Activated effector memory CD4-positive, alpha-beta T cell treated with Interleukin-2 at 50 U/mL for 16 hours (primary cell): ENCODE measurements around the gene RTBDN.
"Not testable (repeated sequence)": the region's sequence is repeated elsewhere in the genome, so short reads cannot be mapped to it uniquely, and the experiment has no call there.

Source experiments
- DNase-seq: peaks from one replicate; pipeline ENCODE4 v3.0.0-alpha.2; 2020

The RTBDN gene

DNA sequence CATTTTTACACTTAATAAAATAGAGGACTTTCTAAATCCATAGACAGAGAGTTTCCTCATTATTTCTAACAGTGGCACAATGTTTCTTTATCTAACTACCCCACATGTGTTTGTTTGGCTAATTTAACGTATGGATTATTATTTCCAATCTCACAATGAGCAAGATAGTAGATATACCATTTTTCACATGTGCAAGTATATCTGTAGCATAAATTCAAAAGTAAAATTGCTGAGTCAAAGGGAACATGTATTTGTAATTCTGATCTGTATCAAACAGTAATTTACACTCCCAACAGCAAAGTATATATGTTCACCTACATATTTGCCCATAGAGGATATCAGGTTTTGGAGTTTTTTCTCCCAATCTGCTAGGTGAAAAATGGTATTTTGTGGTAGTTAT lies 22.3 kb upstream of the RTBDN start:
- no peak for DNase-seq

DNA sequence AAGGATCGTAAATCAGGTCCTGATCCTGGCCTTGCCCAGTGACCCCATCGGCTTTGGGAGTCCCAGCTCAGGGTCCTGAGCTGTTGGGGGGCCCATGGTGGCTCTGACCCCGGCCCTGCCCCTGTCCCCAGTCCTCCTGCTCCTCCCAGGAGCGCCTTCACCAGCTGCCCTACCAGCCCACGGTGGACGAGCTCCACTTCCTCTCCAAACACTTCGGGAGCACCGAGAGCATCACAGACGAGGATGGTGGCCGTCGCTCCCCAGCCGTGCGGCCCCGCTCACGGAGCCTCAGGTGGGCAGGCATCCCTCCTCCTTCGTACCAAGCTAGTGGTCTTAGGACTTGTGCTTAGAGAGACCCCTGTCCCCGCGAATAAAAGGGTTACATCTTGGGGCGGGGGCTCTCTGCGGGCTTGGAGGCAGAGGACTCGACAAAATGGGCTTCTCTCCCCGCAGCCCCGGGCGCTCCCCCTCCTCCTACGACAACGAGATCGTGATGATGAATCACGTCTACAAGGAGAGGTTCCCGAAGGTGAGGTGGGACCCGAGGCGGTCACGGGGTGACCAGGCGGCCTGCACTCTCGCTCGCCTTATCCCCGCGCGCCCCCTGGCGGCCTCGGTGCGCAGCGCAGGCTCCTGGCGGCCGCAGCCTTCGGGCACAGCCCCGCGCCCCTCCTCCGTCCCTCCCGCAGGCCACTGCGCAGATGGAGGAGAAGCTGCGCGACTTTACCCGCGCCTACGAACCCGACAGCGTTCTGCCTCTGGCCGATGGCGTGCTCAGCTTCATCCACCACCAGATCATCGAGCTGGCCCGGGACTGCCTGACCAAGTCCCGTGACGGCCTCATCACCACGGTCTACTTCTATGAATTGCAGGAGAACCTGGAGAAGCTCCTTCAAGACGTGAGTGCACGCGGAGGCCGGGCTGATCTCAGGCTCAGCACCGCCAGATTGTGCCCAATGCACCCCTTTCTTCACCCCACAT lies 13.1 kb upstream of the RTBDN start:
- DNase-seq = peak; percentile 67

DNA sequence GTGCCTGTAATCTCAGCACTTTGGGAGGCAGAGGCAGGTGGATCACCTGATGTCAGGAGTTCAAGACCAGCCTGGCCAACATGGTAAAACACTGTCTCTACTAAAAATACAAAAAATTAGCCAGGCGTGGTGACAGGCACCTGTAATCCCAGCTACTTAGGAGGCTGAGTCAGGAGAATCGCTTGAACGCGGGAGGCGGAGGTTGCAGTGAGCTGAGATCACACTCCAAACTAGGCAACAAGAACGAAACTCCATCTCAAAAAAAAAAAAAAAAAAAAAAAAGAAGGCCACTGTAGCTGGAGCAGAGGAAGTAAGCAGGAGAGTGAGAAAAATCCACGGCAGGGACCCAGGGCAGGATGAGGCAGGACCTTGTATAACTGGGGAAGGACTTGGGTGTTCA lies 12.2 kb upstream of the RTBDN start:
- DNase-seq = not testable (repeated sequence)

DNA sequence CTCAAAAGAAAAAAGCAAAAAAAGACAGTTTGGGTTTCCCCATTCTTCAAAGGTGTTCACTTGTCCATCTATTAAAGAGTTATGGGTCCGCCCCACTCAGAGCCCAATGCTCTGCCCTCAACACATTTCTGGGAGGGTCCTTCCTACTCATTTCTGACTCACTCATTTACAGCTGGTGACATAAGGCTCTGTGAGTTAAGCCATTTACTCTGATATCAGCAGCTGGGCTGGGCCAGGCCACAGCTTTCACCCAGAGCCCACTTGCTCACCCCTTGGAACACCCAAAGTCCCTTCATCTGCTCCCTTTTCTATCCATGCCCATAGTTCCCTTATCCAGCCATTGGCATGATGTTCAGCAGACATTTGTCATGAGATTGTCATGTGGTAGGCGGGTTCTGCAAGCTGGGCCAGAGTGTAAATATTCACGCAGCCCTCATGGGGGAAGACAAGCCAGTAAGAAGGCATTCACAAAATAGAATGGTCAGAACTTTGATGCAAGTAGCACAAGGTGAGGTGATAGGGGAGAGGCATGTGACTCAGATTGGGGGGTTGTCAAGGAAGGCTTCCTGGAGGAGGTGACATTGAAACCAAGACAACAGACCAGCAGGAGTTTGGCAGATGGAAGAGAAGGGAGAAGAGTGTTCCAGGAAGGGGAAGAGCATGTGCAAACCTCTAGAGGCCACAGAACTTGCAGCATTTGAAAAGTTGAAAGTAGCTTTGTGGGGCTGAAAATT lies 9.8 kb upstream of the RTBDN start:
- no peak for DNase-seq

DNA sequence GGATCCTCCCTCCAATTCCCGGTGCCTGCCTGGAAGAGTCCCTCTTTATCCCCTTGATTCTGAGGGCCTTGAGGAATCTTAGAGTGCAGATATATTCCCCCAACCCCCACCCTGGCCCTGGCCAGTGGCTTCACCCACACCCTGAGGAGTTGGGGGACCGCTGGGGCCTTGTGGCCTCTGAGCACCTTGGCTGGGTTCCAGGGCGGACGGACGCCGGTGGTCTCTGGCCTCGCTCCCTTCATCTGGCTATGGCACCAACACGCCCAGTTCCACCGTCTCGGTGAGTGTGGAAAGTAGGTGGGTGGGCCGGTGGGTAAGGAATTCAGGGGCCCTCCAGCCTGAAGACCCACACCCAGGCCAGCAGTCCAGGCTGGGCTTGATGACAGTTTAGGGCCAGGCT lies 8.9 kb upstream of the RTBDN start:
- no peak for DNase-seq

DNA sequence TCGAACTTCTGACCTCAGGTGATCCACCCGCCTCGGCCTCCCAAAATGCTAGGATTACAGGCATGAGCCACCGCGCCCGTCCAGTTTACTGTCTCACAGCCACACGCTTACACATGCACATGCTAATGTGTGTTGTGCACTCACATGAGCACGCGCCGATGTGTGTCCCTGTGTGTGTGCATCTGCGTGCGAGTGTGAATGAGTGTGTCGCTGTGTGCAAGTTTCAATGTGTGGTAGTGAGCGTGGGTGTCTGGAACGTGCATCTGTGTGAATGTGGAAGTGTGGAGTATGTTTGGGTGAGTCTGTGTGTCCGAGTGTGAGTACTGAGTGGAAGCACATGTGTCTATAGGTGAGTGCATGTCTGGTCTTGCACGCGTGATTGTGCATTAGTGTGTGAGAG lies 8.1 kb upstream of the RTBDN start:
- DNase-seq = no peak

DNA sequence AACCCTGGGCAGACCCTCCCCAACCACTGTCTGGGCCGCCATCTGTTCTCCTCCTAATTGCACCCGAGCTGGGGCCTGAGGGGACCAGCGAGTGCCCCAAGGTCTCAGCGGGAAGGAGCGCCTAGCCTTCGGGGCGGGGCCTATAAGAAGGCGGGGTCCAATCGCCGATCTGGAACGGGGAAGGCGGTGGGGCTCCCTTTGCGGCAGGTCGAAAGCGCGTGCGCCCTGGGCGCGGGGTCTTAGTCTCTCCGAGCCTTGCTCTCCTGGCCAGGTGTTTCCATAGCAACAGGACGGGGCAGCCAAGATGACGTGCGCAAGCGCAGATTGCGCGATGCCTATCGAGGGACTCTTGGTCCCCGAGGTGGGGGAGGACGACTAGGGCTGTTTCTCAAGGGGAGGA lies 6.7 kb upstream of the RTBDN start:
- no peak for DNase-seq

DNA sequence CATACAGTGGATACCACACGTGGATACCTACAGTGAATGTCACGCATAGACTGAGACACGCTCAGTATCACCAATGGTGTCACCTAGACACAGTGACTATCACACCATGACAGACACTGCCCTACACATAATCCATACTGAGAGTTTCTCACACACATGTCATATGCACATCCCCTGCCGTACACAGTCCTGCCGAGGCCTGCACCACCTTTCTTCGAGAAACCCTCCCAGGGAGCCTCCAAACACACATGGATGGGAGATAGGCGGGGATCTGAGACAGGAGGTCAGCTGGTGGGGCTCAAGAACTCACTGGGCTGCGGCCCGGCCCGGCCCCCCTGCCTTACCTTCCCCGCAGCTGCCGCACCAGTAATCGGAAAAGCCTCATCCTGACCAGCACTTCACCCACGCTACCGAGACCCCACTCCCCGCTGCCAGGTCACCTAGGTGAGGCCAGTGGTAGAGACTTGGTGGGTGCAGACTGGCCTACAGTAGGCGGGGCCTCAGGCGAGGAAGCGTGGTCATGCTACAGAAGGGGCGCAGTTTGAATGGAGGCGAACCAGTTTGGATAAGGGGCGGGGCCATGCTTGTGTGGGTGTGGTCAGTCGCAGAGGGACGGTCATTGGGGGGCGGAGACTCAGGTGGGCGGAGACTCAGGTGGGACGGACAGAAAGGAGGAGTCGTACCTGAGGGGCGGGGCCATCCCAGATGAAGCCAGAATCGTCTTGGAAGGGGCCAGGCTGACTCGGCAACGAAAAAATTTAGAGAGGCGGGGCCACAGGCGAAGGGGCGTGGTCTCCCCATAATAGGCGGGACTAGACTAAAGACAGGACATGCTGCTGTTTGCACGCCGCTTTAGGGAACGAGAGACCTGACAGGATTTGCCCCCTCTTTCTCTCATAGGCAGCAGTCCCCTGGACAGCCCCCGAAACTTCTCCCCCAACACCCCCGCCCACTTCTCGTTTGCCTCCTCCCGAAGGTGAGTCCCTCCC lies 6.0 kb upstream of the RTBDN start:
- DNase-seq = no peak

DNA sequence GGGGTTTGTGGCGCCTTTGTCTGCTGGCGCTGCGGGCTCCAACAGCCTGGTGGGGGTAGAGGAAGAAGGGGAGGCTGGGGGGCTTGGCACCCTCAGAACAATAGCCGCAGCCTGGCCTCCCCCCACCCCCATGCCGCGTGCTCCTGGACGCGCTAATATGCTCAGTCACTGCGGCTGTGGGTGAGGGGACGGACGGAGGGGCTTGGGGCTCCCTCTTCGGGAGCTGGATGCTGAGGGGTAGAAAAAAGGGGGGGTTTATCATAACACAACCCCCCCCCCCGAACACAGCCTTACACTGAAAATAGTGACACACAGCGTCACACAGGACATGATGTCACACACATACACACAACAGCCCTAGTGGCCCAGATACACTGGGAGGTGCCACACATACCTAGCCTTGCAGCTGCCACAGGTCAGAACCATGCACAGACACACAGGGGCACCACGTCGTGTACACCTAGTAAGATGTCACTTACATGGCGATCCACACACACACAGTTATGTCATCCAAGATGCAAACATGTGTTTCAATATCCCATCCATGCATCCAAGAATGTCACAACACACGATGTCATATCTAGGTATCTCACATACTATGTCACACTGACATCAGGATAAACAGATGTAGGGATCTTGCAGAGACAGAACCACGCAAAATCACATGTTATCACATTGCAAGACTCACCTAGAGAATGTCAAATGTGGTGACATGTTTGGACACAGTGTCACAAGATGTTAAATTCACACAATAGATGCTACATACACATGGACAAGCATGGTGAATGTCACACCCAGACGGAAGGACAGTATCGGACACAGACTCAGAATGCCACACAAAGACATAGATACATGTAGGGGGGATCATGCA lies 4.7 kb upstream of the RTBDN start:
- no peak for DNase-seq

DNA sequence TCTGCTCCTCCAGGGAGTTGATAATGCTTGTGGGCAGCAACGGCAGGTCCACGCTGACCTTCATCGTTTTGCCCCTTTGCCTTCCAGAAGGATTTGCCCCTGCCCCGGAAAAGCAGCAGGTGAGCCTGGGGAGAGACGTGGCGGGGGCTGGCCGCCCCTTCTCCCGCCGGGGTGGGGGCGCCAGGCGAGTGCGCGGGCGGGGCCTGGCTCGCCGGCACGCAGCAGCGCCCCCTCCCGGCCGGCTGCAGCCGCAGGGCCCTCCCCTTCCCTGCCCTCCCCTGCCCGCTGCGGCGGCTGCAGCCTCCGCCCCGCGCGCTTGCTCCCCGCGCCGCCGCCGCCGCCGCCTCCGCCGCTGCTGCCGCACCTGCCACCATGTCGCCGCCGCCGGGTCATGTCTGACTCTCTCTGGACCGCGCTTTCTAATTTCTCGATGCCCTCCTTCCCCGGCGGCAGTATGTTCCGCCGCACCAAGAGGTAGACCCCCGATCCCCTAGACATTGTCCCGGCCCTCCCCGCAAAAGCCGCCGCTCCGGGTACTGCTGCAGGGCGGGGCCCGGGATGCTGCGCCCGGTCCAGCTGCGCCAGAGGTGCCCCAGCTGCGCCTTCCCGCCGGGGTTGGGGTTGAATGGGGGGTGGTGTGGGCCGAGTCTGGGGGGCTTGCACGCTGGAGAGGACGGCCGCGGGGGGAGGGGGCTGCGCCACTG lies 4.0 kb upstream of the RTBDN start, which contains the start of gene MAST1:
Gene MAST1 (plus strand): TSS at position 334 of the 704 bp plus-strand sequence. CDS start 58 bp downstream, at position 392.
- peak; percentile 29 for DNase-seq

DNA sequence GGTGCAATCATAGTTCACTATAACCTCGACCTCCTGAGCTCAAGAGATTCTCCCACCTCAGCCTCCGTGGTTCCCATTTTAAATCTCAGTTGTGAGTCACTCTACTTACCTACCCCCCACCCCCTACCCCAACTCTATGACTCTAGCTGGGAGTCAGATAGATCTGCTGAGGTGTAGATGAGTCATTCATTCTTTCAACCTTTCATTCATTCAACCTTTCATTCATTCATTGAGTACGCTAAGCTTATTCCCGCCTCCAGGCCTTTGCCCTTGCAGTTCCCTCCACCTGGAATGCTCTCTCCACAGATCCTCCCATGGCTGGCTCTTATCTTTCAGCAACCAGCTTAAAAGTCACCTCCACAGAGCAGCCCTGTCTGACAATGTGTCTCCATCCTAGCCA lies 2.8 kb upstream of the RTBDN start:
- no peak for DNase-seq

DNA sequence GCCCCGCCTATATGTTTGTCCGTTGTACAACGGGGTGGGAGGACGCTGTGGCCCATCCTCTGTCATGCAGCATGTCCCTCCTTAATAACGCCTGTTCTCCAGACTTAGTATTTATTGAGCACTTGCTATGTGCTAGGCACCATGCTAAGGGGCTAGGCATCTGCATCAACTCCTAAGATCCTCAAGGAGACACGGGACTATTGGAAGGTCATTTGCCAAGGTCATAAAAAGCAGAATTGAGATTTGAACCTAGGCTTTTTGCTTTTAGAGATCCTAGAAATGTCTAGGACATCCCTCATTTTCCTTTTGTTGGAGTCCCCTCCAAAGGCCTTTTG lies 2.1 kb upstream of the RTBDN start:
- DNase-seq = no peak

DNA sequence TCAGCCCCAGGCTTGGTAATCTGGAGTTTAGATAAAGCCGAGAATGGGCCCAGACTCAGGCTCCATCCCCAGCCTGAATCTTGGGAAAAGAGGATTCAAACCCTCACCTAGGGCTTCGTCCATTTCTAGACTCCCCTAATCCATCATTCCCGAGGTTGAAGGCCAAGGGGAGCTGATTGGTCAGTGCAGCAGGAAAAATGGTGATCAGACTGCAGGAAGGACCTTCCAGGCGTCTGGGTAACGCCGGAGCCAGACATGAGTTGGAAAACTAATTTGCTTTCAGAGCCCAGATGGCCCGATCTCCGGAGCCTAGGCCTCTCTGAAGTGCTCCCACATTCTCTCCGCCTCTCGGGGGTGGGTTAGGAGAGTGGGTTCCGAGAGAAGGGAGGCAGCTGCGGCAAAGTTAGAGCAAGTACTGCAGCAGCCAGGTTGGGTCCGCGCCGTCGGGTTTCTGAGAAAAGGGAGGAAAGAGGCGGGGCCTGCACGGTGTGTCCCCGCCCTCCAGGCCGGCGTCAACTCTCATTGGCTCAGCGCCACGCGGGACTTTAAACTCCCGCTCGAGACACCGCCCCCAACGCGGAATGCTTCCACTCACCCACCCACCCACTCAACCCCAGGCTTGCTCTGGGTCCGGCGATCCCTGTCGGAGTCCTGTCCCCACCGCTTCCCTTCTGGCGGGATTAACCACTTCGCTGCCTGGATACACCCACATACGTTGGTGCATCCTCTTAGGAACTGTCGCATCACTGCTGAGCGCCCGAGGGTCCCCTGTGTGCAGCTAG lies 788 bp upstream of the RTBDN start:
- no peak for DNase-seq

DNA sequence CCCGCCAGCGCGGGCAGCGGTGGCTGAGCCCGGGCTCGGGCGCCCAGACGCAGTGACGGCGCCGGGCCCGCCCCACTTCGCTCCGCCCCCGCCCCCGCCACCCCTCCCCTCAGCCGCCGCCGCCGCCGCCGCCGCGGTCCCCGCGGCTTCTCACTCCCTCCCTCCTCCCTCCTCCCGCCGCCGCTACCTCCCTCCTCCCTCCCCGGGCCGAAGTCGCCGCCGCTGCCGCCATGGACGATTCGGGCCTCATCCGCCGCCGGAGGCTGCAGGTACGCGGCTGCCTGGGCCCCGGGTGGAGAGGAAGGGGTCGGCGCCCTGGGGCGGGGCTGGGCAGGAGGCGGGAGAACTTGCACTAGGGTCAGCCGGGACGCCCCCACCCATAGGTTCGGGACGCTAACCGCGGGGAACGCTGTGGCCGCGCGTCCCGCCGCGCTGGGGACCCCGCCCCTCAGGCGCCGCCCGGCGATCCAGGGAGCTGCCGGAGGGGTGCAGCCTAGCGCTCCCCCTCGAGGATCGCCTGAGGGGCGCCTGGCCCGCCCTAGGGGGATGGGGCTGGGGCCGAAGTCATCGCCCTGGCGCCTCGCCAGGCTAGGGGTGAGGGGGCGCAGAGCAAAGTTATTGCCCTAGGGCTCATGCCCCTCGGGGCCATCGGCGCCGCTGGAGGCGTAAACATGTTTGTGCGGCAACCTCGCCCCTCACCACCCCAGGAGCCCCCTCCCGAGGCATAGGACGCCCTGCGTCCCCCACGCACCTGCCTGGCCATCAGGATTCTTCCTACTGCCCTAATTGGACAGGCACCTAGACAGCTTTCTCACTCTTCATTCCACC lies 427 bp downstream of the RTBDN start:
- DNase-seq = no peak

DNA sequence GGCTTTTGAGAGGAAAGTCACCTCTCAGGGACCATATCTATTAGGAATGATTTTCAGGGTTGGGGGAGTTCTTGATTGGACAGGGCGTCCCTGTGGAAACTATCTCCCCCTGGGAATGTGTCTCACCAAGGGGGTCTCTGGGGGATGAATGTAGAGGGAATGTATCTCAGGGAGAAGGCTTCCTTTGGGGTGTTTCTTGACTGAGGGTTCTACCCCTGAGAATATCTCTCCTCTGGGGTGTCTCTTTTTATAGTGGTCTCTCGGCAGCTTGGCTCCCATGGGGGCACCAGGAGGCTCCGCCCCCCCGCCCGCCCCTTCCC lies 1.0 kb downstream of the RTBDN start:
- no peak for DNase-seq

DNA sequence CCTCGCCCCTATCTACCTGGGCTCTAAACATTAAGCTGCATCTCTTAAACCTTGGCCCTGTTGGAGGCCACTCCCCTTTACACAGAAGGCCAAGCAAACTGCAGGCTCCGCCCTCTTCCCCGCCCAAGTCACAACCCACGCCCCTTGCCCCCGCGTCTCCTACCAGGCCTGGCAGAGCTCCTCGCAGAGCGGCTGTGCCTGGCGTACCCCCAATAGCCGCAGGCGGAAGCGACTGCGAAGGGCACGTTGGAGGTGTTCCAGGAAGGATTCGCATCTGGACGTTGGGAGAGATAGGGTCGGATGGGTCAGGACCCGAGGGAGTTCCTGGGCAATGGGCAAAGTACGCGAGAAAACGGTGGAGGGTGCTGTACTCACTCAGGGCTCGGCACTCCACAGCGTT lies 5.9 kb downstream of the RTBDN start:
- no peak for DNase-seq

DNA sequence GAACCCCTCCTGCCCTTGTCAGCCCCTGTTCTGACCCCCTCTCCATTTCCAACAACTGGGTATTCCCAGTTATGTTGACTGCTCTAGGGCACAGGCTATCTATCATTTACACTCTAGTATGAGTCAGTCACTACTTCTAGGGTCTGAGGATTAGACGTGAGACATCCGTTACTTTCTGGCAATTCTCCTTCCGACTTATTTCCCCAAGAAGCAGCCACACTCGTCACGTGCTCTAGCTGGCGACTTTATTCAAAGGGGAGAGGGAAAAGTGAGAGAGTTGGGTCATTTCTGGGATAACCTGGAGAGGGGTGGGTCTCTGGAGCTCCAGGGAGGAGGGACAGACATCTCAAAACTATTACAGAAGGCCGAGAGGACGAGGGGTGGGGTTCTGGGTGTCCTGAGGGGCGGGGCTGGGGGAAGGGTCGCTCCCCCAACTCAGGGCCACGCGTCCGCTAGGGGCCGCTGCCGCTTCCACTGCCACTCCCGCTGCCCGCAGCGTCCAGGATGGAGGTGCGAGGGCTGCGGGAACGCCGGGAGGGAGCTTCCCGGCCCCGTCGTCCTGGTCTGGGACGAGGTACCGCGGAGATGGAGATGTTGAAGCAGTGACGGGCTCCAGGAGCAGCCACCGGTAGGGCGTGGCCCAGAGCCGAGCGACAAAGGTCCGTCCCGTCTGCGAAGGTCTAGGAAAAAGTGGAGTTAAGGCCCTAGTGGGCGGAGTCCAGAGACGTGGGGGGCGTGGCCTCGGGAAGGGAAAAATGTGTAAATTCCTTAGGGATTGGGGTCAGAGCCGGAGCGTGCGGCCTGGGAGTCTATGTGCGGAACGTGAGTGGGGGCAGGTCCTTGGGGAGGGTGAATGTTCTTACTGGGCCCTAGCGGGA lies 8.9 kb downstream of the RTBDN start:
- DNase-seq = no peak

DNA sequence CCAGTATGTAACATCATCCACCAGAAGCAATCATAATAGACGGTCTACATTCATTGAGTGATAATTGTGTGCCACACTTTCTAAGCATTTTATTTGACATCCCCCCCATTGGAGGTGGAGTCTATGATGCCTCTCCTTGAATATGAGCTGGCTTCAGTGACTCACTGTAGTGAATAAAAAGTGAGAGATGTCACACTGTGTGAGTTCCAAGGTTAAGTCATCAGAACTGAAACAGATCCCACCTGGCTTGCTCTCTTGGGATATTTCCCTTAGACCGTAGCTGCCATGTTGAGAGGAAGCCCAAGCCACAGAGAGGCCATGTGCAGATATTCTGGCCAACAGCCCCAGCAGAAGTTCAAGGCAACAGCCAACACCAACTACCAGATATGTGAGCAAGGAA lies 12.6 kb downstream of the RTBDN start:
- DNase-seq = no peak

DNA sequence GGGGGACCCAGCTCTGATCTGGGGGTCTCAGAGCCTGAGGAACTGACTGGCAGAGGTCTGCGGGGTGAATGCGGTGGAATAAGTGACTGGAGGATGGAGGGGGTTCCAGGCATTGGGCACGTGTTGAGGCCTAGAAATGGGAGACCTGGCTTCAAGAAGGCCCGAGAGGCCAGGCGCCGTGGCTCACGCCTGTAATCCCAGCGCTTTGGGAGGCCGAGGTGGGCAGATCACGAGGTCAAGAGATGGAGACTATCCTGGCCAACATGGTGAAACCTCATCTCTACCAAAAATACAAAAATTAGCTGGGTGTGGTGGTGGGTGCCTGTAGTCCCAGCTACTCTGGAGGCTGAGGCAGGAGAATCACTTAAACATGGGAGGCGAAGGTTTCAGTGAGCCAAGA lies 16.6 kb downstream of the RTBDN start:
- not testable (repeated sequence) for DNase-seq
